Measurements from ENCODE around the gene KIAA1217.

DNA sequence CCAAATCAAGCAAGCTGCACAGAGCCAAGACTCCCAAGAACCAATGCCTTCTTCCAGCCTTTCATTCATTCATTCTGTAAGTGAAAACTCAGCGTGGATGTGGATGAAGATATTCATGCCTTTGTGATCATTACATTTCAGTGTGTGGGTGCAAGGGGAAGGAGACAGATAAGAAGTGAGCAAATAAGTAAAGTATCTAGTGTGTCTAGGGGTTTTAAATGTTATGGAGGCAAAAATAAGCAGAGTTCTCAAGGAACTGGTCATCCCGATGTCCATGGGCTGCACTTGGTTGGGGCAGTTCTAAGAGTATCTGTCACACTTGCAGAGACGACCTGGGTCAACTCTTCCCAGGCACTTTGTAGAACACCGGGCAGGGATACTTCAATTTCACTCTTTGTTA is 149.1 kb downstream of the KIAA1217 start:
- TF ChIP-seq POLR2A (IDR thresholded peaks at IDR 0.05; ENCODE audit: low read depth, low read length) (no peak), MAFK (IDR thresholded peaks at IDR 0.05; ENCODE audit: low read depth, low read length) (no peak), SMC3 (IDR thresholded peaks at IDR 0.05; ENCODE audit: low read depth, low read length) (no peak), RCOR1 (IDR thresholded peaks at IDR 0.05; ENCODE audit: insufficient replicate concordance, low read length) (no peak), RFX5 (IDR thresholded peaks at IDR 0.05; ENCODE audit: low read depth, low read length) (no peak), RAD21 (IDR thresholded peaks at IDR 0.05; ENCODE audit: low read length) (no peak), NFE2L2 (IDR thresholded peaks at IDR 0.05; ENCODE audit: low read depth, low read length) (no peak), BHLHE40 (IDR thresholded peaks at IDR 0.05; ENCODE audit: low read depth, low read length) (no peak), CEBPB (IDR thresholded peaks at IDR 0.05; ENCODE audit: low read depth, low read length) (no peak)
- TF ChIP-seq, protein P1, sequence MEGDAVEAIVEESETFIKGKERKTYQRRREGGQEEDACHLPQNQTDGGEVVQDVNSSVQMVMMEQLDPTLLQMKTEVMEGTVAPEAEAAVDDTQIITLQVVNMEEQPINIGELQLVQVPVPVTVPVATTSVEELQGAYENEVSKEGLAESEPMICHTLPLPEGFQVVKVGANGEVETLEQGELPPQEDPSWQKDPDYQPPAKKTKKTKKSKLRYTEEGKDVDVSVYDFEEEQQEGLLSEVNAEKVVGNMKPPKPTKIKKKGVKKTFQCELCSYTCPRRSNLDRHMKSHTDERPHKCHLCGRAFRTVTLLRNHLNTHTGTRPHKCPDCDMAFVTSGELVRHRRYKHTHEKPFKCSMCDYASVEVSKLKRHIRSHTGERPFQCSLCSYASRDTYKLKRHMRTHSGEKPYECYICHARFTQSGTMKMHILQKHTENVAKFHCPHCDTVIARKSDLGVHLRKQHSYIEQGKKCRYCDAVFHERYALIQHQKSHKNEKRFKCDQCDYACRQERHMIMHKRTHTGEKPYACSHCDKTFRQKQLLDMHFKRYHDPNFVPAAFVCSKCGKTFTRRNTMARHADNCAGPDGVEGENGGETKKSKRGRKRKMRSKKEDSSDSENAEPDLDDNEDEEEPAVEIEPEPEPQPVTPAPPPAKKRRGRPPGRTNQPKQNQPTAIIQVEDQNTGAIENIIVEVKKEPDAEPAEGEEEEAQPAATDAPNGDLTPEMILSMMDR (conservative IDR thresholded peaks at IDR 0.05; ENCODE audit: low read depth, low read length) = no peak
- TF ChIP-seq, protein P2, sequence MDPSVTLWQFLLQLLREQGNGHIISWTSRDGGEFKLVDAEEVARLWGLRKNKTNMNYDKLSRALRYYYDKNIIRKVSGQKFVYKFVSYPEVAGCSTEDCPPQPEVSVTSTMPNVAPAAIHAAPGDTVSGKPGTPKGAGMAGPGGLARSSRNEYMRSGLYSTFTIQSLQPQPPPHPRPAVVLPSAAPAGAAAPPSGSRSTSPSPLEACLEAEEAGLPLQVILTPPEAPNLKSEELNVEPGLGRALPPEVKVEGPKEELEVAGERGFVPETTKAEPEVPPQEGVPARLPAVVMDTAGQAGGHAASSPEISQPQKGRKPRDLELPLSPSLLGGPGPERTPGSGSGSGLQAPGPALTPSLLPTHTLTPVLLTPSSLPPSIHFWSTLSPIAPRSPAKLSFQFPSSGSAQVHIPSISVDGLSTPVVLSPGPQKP (IDR thresholded peaks at IDR 0.05; ENCODE audit: borderline replicate concordance, low read depth, low read length) = no peak
